ENCODE results near the gene GALNT11.
"Not testable (repeated sequence)": the region's sequence is repeated elsewhere in the genome, so short reads cannot be mapped to it uniquely, and the experiment has no call there.

GALNT11 gene

GRCh38 chr7:152059311-152059710, 33.8 kb downstream of the GALNT11 start:
- DNase-seq (ENCODE audit: low read depth, low spot score): no peak
- in situ Hi-C loops (cut with HindIII; ENCODE audit: low sequenced_read_pairs): no loop called here
- TF ChIP-seq, protein P1, sequence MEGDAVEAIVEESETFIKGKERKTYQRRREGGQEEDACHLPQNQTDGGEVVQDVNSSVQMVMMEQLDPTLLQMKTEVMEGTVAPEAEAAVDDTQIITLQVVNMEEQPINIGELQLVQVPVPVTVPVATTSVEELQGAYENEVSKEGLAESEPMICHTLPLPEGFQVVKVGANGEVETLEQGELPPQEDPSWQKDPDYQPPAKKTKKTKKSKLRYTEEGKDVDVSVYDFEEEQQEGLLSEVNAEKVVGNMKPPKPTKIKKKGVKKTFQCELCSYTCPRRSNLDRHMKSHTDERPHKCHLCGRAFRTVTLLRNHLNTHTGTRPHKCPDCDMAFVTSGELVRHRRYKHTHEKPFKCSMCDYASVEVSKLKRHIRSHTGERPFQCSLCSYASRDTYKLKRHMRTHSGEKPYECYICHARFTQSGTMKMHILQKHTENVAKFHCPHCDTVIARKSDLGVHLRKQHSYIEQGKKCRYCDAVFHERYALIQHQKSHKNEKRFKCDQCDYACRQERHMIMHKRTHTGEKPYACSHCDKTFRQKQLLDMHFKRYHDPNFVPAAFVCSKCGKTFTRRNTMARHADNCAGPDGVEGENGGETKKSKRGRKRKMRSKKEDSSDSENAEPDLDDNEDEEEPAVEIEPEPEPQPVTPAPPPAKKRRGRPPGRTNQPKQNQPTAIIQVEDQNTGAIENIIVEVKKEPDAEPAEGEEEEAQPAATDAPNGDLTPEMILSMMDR (IDR thresholded peaks at IDR 0.05; ENCODE audit: low read depth, low read length): no peak
- no peak overlapping the region for H3K4me3 ChIP-seq (ENCODE audit: low read depth, low read length)

DNA sequence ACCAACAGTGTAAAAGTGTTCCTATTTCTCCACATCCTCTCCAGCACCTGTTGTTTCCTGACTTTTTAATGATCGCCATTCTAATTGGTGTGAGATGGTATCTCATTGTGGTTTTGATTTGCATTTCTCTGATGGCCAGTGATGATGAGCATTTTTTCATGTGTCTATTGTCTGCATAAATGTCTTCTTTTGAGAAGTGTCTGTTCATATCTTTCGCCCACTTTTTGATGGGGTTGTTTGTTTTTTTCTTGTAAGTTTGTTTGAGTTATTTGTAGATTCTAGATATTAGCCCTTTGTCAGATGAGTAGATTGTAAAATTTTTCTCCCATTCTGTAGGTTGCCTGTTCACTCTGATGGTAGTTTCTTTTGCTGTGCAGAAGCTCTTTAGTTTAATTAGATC, 35.6 kb downstream of the GALNT11 start:
- in situ Hi-C loops (cut with HindIII; ENCODE audit: low sequenced_read_pairs); DNase-seq (ENCODE audit: low read depth, low spot score); H3K4me3 ChIP-seq (ENCODE audit: low read depth, low read length): not testable (repeated sequence)

- H3K4me3 ChIP-seq (ENCODE audit: low read depth, low read length); in situ Hi-C loops (cut with HindIII; ENCODE audit: low sequenced_read_pairs); DNase-seq (ENCODE audit: low read depth, low spot score): not testable (repeated sequence)
These were observed 37.7 kb downstream of the GALNT11 start for GRCh38 chr7:152063192-152063591.

GRCh38 chr7:152063821-152064220, 38.3 kb downstream of the GALNT11 start:
- in situ Hi-C loops (cut with HindIII; ENCODE audit: low sequenced_read_pairs); DNase-seq (ENCODE audit: low read depth, low spot score); H3K4me3 ChIP-seq (ENCODE audit: low read depth, low read length): not testable (repeated sequence)

DNA sequence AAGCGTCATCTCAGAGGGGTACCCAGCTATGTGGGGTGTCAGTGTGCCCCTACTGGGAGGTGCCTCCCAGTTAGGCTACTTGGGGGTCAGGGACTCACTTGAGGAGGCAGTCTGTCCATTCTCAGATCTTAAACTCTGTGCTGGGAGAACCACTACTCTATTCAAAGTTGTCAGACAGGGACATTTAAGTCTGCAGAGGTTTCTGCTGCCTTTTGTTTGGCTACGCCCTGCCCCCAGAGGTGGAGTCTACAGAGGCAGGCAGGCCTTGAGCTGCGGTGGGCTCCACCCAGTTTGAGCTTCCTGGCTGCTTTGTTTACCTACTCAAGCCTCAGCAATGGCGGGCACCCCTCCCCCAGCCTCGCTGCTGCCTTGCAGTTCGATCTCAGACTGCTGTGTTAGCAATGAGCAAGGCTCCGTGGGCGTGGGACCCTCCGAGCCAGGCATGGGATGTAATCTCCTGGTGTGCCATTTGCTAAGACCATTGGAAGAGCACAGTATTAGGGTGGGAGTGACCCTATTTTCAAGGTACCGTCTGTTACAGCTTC, 40.4 kb downstream of the GALNT11 start:
- DNase-seq (ENCODE audit: low read depth, low spot score); H3K4me3 ChIP-seq (ENCODE audit: low read depth, low read length); in situ Hi-C loops (cut with HindIII; ENCODE audit: low sequenced_read_pairs): not testable (repeated sequence)

GRCh38 chr7:152072421-152072820, 46.9 kb downstream of the GALNT11 start:
- in situ Hi-C loops (cut with HindIII; ENCODE audit: low sequenced_read_pairs): no loop called here
- no peak for DNase-seq (ENCODE audit: low read depth, low spot score)
- TF ChIP-seq, protein P1 (IDR thresholded peaks at IDR 0.05; ENCODE audit: low read depth, low read length): no peak
- no peak overlapping the region for H3K4me3 ChIP-seq (ENCODE audit: low read depth, low read length)

DNA sequence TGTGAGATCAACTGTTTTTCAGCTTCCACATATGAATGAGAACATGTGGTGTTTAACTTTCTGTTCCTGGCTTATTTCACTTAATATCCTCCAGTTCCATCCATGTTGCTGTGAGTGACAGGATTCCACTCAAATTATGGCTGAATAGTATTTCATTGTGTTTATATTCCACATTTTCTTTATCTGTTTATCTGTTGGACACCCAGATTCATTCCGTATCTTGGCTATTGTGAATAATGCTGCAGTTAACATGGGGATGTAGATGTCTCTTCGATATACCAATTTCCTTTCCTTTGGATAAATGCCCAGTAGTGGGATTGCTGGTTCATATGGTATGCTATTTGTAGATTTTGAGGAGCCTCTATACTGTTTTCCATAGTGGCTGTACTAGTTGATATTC, 47.9 kb downstream of the GALNT11 start:
- no peak for DNase-seq (ENCODE audit: low read depth, low spot score)
- in situ Hi-C loops (cut with HindIII; ENCODE audit: low sequenced_read_pairs): no loop called here

DNA sequence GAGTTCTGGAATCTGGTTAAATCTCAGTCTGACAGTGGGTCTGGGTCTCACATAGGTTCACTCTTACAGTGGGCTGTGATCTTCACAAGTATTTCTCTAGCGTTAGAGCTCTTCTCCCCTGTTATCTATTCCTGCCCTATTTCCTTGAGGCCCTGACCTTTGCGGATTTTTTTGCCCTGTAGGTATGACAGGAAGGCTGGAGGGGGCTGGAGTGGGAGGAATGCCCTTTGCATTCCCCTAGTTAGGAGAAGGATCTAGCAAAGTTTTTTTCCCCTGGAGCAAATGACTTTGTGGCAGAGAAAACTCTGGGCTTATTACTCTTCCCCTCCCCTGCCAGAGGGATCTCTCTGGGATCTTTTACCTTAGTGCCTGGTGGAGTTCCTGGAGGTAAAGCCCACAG, 49.2 kb downstream of the GALNT11 start:
- in situ Hi-C loops (cut with HindIII; ENCODE audit: low sequenced_read_pairs): no loop called here
- DNase-seq (ENCODE audit: low read depth, low spot score): no peak
- TF ChIP-seq, protein P1 (IDR thresholded peaks at IDR 0.05; ENCODE audit: low read depth, low read length): no peak
- H3K4me3 ChIP-seq (ENCODE audit: low read depth, low read length): no peak overlapping the region

More for the DNA sequence above, 47.9 kb downstream of the GALNT11 start:
- TF ChIP-seq, protein P1 (IDR thresholded peaks at IDR 0.05; ENCODE audit: low read depth, low read length): no peak
- no peak overlapping the region for H3K4me3 ChIP-seq (ENCODE audit: low read depth, low read length)

- H3K4me3 ChIP-seq (ENCODE audit: low read depth, low read length); in situ Hi-C loops (cut with HindIII; ENCODE audit: low sequenced_read_pairs); DNase-seq (ENCODE audit: low read depth, low spot score): not testable (repeated sequence)
These were observed 49.9 kb downstream of the GALNT11 start for GRCh38 chr7:152075379-152075778.

Data from astrocyte of the spinal cord (primary cell).